Right lobe of liver (tissue), 4 donors: ENCODE results near the gene RAB34.

ENCODE experiments used
- CTCF ChIP-seq, 4 donors: fragments of 200-600 bp in 3 of 4; fragments of 450-650 bp in 1 of 4; IDR thresholded peaks; one replicate each; pipeline versions ENCODE4 v1.5.1 to v1.8.0; 2016 to 2022; ENCODE audit warnings: antibody characterized with exemption in 4 of 4, mild to moderate bottlenecking in 2 of 4
- POLR2A ChIP-seq: fragments of 450-650 bp; IDR thresholded peaks from one replicate; pipeline ENCODE4 v1.6.1; 2017; ENCODE audit warnings: antibody characterized with exemption, mild to moderate bottlenecking
- donor health status: DM: no; HTN: no; CAD: no.
- donor health status: DM: no; HTN: no; CAD: no.
- donor health status: DM: no; HTN: yes; CAD: no.

GRCh38 chr17:28665994-28666393 is 51.7 kb downstream of the RAB34 start:
- no peak for TF ChIP-seq POLR2A
- no peak for TF ChIP-seq CTCF (IDR thresholded peaks at IDR 0.05)
